Stimulated activated CD4-positive, alpha-beta T cell treated with anti-CD3 and anti-CD28 coated beads, Interleukin-12 subunit alpha, Interleukin-12 subunit beta, amount 100 ng/mL, for 48 hours (primary cell): ENCODE data around the gene SAMD1.

Experiments used
- DNase-seq, 3 donors: peaks; one replicate each; pipeline ENCODE4 v3.0.0-alpha.2; 2020; ENCODE audit warnings: low read depth in 2 of 3, low spot score in 1 of 3

Gene SAMD1

GRCh38 chr19:14039181-14039580, 51.4 kb downstream of the SAMD1 start:
- no peak for DNase-seq
